ENCODE measurements around the gene DAZAP2.
"Not testable (repeated sequence)": the region's sequence is repeated elsewhere in the genome, so short reads cannot be mapped to it uniquely, and the experiment has no call there.

DNA sequence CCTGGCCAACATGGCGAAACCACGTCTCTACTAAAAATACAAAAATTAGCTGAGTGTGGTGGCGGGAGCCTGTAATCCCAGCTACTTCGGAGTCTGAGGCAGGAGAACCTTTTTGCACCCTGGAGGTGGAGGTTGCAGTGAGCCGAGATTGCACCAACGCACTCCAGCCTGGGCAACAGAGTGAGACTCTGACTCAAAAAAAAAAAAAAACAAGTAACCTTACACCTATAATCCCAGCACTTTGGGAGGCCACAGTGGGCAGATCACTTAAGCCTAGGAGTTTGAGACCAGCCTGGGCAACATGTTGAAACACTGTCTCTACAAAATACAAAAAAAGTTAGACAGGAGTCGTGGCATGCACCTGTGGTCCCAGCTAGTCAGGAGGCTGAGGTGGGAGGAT lies 34.2 kb downstream of the DAZAP2 start:
- TF ChIP-seq, protein P1, sequence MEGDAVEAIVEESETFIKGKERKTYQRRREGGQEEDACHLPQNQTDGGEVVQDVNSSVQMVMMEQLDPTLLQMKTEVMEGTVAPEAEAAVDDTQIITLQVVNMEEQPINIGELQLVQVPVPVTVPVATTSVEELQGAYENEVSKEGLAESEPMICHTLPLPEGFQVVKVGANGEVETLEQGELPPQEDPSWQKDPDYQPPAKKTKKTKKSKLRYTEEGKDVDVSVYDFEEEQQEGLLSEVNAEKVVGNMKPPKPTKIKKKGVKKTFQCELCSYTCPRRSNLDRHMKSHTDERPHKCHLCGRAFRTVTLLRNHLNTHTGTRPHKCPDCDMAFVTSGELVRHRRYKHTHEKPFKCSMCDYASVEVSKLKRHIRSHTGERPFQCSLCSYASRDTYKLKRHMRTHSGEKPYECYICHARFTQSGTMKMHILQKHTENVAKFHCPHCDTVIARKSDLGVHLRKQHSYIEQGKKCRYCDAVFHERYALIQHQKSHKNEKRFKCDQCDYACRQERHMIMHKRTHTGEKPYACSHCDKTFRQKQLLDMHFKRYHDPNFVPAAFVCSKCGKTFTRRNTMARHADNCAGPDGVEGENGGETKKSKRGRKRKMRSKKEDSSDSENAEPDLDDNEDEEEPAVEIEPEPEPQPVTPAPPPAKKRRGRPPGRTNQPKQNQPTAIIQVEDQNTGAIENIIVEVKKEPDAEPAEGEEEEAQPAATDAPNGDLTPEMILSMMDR (conservative IDR thresholded peaks at IDR 0.05): not testable (repeated sequence)
- not testable (repeated sequence) for TF ChIP-seq ZFX (IDR thresholded peaks at IDR 0.05)

Measured in C4-2B (cell line).